Activated naive CD4-positive, alpha-beta T cell treated with anti-CD3 and anti-CD28 coated beads, Interleukin-2, amount 50 U/mL, for 72 hours (primary cell): Measurements from ENCODE around the gene OPCML. TPM values are rescaled to one million over a fixed set of nuclear protein-coding genes. Genes with fewer than 3 reads are reported as not detected.
"Not testable (repeated sequence)": the region's sequence is repeated elsewhere in the genome, so short reads cannot be mapped to it uniquely, and the experiment has no call there.

Experiments used
- ATAC-seq, 2 donors: fragments of 150-1000 bp; cut with Tn5 transposase; 2 replicates each; pipeline ENCODE4 v1.10.0; 2021; ENCODE audit warnings: mild to moderate bottlenecking in 2 of 2, moderate library complexity in 2 of 2
- DNase-seq, 2 donors: peaks; one replicate each; pipeline ENCODE4 v3.0.0; 2021 to 2022; ENCODE audit warnings: low spot score in 2 of 2
- H3K27ac Mint-ChIP-seq, 2 donors: one replicate each; pipeline ENCODE4 v1.8.0; 2022; ENCODE audit warnings: mild to moderate bottlenecking in 2 of 2, mixed read lengths in 2 of 2
- H3K36me3 Mint-ChIP-seq, 2 donors: one replicate each; pipeline ENCODE4 v1.8.0; 2022; ENCODE audit warnings: mixed read lengths in 2 of 2
- H3K9me3 Mint-ChIP-seq, 2 donors: one replicate each; pipeline ENCODE4 v1.8.0; 2022; ENCODE audit warnings: mixed read lengths in 2 of 2
- total RNA-seq, 2 donors: library from RNA; stranded (reverse); gene quantifications; one replicate each; pipeline ENCODE4 v1.2.3, GENCODE V29; 2022

OPCML gene
- total RNA-seq, 2 donors from 2014 or later = not detected

DNA sequence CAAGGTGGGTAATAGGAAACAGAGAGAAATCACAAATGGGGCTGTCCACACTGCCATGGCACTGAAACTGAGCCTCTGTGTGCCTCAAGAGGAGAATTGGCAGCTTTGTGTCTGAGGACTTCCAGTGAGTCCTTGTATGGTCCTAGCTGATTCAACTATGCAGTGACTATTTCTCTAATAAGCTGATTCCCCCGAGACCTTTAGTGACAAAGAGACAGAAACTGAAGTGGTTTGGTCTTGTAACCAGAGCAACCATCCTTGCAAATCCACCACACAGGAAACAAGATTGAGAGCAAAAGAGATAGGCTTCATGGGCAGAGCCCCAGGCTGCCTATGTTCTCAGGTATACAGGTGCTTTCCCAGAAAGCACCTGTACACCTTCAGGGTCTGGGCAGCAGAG is 1123.4 kb downstream of the OPCML start:
- H3K27ac Mint-ChIP-seq = no peak overlapping the region
- H3K9me3 Mint-ChIP-seq = peaks cover 22% of the 10 kb centered on the region in 2 donors
- ATAC-seq = no peak
- no peak for DNase-seq
- no peaks in the 10 kb centered on the region for H3K36me3 Mint-ChIP-seq

GRCh38 chr11:132405728-132406127 is 1126.6 kb downstream of the OPCML start:
- H3K36me3 Mint-ChIP-seq = peaks cover 0 to under 1% of the 10 kb centered on the region in 2 donors
- DNase-seq (no peak), ATAC-seq (no peak)
- peaks cover 11 to 14% of the 10 kb centered on the region in 2 donors for H3K9me3 Mint-ChIP-seq
- no peak overlapping the region for H3K27ac Mint-ChIP-seq

GRCh38 chr11:132402071-132402684 is 1130.1 kb downstream of the OPCML start:
- Mint-ChIP-seq H3K9me3 (peaks cover 16 to 20% of the 10 kb centered on the region in 2 donors), H3K36me3 (peaks cover 0 to 11% of the 10 kb centered on the region in 2 donors), H3K27ac (no peak overlapping the region)
- ATAC-seq (peak in 1 of 2 donors; percentile 34), DNase-seq (no peak)

DNA sequence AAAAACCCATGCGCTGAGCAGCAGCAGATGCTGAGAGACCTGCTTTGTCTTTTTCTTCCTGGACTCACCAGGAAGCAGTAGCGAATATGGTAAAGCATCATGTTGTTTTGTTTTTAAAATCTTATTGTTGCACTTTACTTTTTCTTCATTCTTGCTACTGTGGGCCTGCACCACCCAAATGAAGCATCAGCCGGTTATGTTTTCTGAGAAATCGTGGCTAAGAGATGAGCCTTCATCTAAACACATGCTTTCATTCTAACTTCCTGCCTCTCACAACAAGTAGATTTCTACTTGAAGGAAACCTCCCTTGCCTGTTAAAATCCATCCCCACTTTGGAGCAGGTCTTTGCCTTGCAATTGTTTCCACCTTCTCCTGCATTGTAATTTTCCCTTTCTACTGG is 1136.0 kb downstream of the OPCML start:
- ATAC-seq (no peak), DNase-seq (no peak)
- Mint-ChIP-seq H3K36me3 (peaks cover 0 to 16% of the 10 kb centered on the region in 2 donors), H3K27ac (no peak overlapping the region), H3K9me3 (peaks cover 21 to 40% of the 10 kb centered on the region in 2 donors)

- Mint-ChIP-seq H3K9me3 (peaks cover 21 to 42% of the 10 kb centered on the region in 2 donors), H3K36me3 (peaks cover 0 to 12% of the 10 kb centered on the region in 2 donors), H3K27ac (no peak overlapping the region)
- ATAC-seq = no peak
- no peak for DNase-seq
These were observed 1136.9 kb downstream of the OPCML start for GRCh38 chr11:132395434-132395833.

DNA sequence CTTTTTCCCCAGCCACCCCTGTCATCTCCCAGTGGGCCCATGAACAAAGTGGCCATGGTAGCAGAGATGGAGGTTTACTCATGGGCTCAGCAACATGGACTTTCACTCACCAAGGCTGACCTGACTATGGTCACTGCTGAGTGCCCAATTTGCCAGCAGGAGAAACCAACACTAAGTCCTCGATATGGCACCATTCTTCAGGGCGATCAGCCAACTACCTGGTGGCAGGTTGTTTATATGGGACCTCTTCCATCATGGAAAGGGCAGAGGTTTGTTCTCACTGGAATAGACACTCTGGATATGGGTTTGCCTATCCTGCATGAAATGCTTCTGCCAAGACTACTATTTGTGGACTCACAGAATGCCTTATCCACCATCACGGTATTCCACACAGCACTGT is 1152.8 kb downstream of the OPCML start:
- DNase-seq = no peak
- peaks cover 0 to 5% of the 10 kb centered on the region in 2 donors for H3K36me3 Mint-ChIP-seq
- ATAC-seq = no peak
- H3K9me3 Mint-ChIP-seq = peaks cover 14 to 21% of the 10 kb centered on the region in 2 donors
- H3K27ac Mint-ChIP-seq = no peak overlapping the region

DNA sequence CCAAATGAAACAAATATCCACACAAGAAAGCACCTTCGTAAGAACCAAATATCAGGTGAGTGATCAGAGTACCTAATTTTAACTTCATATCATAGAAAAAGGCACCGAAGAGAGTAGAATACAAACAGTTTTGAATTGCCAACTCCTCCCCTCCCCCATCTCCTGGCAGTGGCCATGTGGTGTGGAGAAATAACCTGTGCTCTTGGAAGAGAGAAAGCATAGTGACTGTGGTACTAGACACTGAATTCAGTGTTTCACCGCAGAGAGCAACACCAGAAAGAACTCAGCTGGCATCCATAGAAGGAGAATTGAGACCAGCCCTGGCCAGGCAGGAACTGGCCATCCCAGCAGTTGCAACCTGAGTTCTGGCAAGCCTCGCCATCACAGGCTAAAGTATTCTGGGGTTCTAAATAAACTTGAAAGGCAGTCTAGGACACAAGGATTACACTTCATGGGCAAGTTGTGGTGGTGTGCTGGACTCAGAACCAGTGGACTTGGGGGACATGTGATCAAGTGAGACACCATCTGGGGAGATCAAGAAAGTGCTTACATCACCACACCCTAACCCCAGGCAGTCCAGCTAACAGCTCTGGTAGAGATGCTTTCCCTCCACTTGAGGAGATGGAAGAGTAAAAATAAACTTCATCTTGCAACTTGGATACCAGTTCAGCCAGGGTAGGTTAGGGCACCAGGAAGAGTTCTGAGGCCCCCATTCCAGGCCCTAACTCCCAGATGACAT is 1158.7 kb downstream of the OPCML start:
- Mint-ChIP-seq H3K36me3 (no peaks in the 10 kb centered on the region), H3K9me3 (peaks cover 6 to 13% of the 10 kb centered on the region in 2 donors), H3K27ac (no peak overlapping the region)
- ATAC-seq = no peak
- DNase-seq = no peak

- not testable (repeated sequence) for H3K36me3 Mint-ChIP-seq, ATAC-seq, DNase-seq, H3K27ac Mint-ChIP-seq
- peaks cover 15 to 18% of the 10 kb centered on the region in 2 donors for H3K9me3 Mint-ChIP-seq
These were observed 1162.2 kb downstream of the OPCML start for GRCh38 chr11:132370114-132370513.

- H3K9me3 Mint-ChIP-seq = peaks cover 17 to 19% of the 10 kb centered on the region in 2 donors
- ATAC-seq = no peak
- H3K36me3 Mint-ChIP-seq = peaks cover 0 to 7% of the 10 kb centered on the region in 2 donors
- no peak overlapping the region for H3K27ac Mint-ChIP-seq
- no peak for DNase-seq
These were observed 1165.0 kb downstream of the OPCML start for GRCh38 chr11:132367293-132367692.

DNA sequence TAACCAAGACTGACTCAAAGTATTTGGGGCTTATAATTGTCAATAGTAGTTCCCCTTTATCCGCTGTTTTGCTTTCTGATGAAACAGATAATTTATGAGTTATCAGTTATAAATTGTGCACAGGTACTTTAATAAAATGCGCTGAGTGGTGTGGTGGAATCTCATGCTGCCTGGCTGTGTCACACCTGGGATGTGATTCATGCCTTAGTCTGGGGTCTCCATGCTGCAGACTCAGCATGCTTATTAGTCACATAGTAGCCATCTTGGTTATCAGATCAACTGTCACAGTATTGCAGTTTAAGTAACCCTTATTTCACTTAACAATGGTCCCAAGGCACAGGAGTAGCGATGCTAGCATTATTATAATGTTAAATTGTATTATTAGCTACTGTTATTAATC is 1166.7 kb downstream of the OPCML start:
- Mint-ChIP-seq H3K27ac (no peak overlapping the region), H3K9me3 (peaks cover 17 to 19% of the 10 kb centered on the region in 2 donors), H3K36me3 (peaks cover 0 to 7% of the 10 kb centered on the region in 2 donors)
- DNase-seq (no peak), ATAC-seq (no peak)
